ENCODE results near the gene LRRC71. TPM values are rescaled to one million over a fixed set of nuclear protein-coding genes. Genes with fewer than 3 reads are reported as not detected.

LRRC71 gene
- total and polyA plus RNA-seq, 7 donors = 0.07 TPM; not detected in 6

DNA sequence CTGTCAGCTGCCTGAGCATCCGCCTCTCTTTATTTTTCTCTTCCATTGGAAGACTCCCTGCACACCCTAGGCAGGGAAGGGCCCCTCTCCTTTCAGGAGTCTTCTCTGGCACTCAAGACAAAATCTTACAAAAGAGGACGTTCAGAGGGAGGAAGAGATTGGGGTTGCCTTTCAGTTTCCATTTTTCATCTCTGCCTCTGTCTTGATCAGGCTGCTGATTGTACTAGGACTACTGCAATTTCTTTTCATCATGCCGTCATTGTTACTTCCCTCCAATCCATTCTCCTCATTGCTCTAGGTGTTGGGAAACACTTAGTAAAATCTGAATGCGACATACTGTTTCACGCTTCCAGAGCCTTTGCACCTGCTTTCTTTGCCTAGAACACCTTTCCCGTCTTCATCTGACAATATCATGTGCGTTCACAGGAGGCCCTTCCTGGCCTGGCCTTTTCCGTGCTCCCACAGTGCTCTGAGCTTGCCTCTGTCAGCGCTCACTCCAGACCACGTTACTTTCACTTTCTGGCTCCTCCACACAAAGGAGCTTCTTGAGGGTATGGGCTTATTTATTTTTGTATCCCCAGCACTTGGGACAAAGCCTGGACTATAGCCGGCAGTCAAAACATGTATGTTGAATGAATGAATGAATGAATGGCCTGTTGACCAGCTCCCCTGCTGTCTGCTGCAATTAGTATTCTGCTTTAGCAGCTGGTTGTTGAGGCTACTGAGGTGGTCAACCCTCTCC, 10.9 kb downstream of the LRRC71 start:
- DNase-seq = peak; percentile 61
- Histone ChIP-seq H3K36me3 (peaks cover 0 to 14% (median 3%) of the 10 kb centered on the region in 4 donors), H3K4me1 (peaks cover 0 to 22% (median 19%) of the 10 kb centered on the region in 4 donors), H3K4me3 (peak overlapping the region in 2 of 4 donors; percentile 4 to 20), H3K27ac (no peak overlapping the region), H3K27me3 (peaks cover 13 to 29% (median 18%) of the 10 kb centered on the region in 3 donors), H3K9me3 (no peaks in the 10 kb centered on the region)
- WGBS, 2 donors = 44 to 61% methylated on average over 11 of the region's 11 CpGs
- TF ChIP-seq POLR2AphosphoS5 (IDR thresholded peaks at IDR 0.05) = peak in 2 of 4 donors; percentile 3 to 17
- TF ChIP-seq, protein P1, sequence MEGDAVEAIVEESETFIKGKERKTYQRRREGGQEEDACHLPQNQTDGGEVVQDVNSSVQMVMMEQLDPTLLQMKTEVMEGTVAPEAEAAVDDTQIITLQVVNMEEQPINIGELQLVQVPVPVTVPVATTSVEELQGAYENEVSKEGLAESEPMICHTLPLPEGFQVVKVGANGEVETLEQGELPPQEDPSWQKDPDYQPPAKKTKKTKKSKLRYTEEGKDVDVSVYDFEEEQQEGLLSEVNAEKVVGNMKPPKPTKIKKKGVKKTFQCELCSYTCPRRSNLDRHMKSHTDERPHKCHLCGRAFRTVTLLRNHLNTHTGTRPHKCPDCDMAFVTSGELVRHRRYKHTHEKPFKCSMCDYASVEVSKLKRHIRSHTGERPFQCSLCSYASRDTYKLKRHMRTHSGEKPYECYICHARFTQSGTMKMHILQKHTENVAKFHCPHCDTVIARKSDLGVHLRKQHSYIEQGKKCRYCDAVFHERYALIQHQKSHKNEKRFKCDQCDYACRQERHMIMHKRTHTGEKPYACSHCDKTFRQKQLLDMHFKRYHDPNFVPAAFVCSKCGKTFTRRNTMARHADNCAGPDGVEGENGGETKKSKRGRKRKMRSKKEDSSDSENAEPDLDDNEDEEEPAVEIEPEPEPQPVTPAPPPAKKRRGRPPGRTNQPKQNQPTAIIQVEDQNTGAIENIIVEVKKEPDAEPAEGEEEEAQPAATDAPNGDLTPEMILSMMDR (IDR thresholded peaks at IDR 0.05) = no peak
- intact Hi-C loops (cut with DNase I) = no loop called here

DNA sequence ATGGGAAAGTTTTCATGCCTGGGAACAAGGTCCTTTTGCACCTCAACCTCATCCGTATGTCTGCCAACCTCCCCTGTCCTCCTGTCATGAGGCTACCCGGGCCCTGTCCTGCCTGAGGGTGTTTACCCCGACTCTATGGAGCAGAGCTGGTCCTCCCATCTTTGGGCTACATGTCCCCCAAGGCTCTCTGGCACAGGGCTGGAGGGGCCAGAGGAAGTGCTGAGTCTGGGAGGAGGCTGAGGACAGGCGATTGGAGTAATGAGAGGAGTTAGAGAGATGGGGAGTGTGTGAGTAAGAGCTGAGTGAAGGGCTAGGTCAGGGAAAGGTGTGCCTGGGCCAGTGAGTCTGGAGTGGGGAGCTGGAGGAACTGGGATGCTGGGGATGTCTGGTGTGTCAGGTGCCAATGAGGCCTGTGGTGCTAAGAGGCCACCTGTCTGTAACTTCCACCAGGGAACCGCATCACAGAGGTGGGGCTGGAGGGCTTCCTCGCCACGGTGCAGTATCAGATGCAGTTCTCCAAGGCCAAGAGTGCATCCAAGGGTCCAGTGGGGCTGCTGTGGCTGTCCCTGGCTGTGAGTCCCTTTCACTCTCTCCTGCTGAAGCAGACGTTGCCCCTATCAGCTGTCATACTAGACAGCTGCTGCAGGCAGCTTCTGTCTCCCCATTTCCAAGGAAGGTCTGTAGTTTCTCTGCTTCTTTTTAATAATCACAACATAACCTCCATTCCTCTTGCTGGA, 11.7 kb downstream of the LRRC71 start:
- TF ChIP-seq, protein P1 (IDR thresholded peaks at IDR 0.05) = no peak
- no peak for TF ChIP-seq POLR2AphosphoS5 (IDR thresholded peaks at IDR 0.05)
- TF ChIP-seq POLR2A (IDR thresholded peaks at IDR 0.05) = no peak
- TF ChIP-seq EP300 (IDR thresholded peaks at IDR 0.05) = no peak
- H3K4me1 ChIP-seq = peaks cover 0 to 21% (median 19%) of the 10 kb centered on the region in 4 donors
- no peak overlapping the region for H3K27ac ChIP-seq
- peaks cover 0 to 21% (median 3%) of the 10 kb centered on the region in 4 donors for H3K36me3 ChIP-seq
- no peaks in the 10 kb centered on the region for H3K9me3 ChIP-seq
- WGBS, 2 donors = 58 to 69% methylated on average over 8 of the region's 8 CpGs
- peak overlapping the region in 2 of 4 donors; percentile 4 to 20 for H3K4me3 ChIP-seq
- peak; percentile 64 for DNase-seq
- H3K27me3 ChIP-seq = peaks cover 11 to 21% (median 12%) of the 10 kb centered on the region in 3 donors
- intact Hi-C loops (cut with DNase I) = no loop called here

DNA sequence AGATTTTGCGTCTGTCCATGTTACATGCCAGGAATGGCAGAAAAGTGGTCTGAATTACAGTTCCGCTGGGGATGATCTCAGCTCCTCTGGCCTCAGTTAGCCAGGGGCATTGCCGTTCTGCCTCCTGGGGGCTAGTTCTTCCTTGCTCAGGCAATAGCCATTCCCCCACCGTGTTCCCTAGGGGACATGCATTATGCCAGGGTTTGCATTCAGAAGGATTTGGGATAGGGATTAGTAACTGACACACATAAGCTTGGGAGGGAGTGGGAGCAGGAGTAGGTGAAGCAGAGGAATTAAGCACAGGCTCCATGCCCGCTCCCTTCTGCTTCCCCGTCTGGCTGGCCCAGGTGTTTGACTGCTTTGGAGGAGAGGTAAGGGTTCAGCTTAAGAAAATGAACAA, 12.7 kb downstream of the LRRC71 start:
- 87 to 91% methylated on average over 6 of the region's 6 CpGs for WGBS, 2 donors
- DNase-seq = peak; percentile 48
- no peak overlapping the region for H3K27ac ChIP-seq
- intact Hi-C loops (cut with DNase I) = no loop called here
- TF ChIP-seq POLR2A (IDR thresholded peaks at IDR 0.05) (no peak), EP300 (IDR thresholded peaks at IDR 0.05) (no peak), POLR2AphosphoS5 (IDR thresholded peaks at IDR 0.05) (no peak)
- TF ChIP-seq, protein P1 (IDR thresholded peaks at IDR 0.05) = no peak
- H3K9me3 ChIP-seq = no peaks in the 10 kb centered on the region
- H3K4me3 ChIP-seq = no peak overlapping the region
- peaks cover 1 to 11% (median 3%) of the 10 kb centered on the region in 3 donors for H3K27me3 ChIP-seq
- peaks cover 1 to 31% (median 6%) of the 10 kb centered on the region in 4 donors for H3K36me3 ChIP-seq
- H3K4me1 ChIP-seq = peaks cover 0 to 12% (median 10%) of the 10 kb centered on the region in 4 donors

DNA sequence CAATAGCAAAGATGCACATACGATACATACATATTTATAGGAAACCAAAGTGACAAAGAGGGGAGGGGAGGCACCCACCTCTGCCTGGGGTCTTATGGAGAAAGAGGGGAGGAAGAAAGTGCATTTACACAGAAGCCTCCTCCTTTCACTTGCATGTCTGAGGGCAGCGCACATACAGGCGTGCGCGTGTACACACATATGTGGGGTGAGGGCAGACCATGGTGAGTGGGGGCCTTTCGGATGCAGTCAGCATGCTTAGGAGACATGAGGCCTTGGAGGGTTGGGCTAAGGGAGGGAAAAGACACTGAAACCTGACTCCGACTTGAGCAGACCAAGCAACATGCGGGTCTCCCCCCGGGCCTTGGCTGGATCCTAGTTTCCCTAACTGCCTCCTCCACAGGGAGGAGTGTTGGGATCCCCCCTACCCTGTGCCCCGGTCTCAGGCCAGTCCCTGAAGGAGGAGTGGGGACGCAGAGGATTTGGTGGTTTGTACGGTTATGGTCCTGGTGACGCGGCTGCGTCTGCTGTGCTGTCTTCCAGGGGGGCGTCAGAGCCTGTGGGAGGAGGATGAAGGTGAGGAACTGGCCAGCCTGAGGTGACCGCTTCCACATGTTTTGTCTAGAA, 15.2 kb downstream of the LRRC71 start:
- Histone ChIP-seq H3K27me3 (no peaks in the 10 kb centered on the region), H3K27ac (no peak overlapping the region), H3K4me1 (peaks cover 0 to 12% (median 10%) of the 10 kb centered on the region in 4 donors), H3K4me3 (no peak overlapping the region), H3K36me3 (peaks cover 15 to 56% (median 26%) of the 10 kb centered on the region in 4 donors), H3K9me3 (no peaks in the 10 kb centered on the region)
- WGBS, 2 donors = 91 to 96% methylated on average over 17 of the region's 17 CpGs
- TF ChIP-seq, protein P1 (IDR thresholded peaks at IDR 0.05) = no peak
- TF ChIP-seq EP300 (IDR thresholded peaks at IDR 0.05) (no peak), POLR2A (IDR thresholded peaks at IDR 0.05) (no peak), POLR2AphosphoS5 (IDR thresholded peaks at IDR 0.05) (no peak)
- intact Hi-C loops (cut with DNase I) = no loop called here
- DNase-seq = peak; percentile 54
